Activated effector memory CD4-positive, alpha-beta T cell treated with Interleukin-2 at 50 U/mL for 16 hours (primary cell): ENCODE measurements around the gene SSX2IP.

Experiments
- DNase-seq: peaks from one replicate; pipeline ENCODE4 v3.0.0-alpha.2; 2020

Gene SSX2IP

DNA sequence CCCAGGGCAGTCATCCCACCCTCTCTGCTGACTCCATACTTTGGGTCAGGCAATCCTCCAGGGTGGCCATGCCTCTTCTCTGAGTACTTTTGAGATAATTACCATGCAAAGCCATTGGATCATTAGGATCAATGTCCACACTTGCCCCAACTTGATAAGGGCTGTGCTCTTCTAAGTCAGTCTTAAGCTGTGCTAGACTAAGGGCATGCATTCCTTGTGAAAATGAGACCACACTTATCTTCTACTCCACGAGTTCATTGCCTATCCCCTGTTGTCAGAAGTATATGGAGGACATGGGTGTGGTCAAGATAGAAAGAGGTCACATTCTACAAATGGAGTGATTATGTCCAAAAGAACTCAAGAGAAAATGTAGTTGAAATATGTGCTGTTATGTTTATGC is 18.9 kb upstream of the SSX2IP start:
- no peak for DNase-seq

DNA sequence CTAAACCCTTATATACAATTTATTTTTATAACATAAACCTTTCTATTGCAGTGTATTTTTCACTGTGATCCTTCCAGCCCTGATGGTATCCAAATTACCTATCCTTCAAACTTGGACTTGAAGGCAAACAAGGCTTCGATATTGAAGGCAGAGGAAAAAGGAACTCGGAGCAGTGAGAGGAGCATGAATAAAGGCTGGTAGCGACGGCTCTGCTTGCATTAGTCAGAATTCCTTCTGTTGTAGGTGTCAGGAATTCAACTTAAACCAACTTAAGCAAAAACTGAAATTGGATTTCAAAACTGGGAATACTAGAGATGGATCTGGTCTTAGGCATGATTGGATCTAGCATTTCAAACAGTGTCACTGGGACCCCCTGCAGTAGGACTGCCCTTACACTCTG is 17.8 kb upstream of the SSX2IP start:
- DNase-seq = no peak

DNA sequence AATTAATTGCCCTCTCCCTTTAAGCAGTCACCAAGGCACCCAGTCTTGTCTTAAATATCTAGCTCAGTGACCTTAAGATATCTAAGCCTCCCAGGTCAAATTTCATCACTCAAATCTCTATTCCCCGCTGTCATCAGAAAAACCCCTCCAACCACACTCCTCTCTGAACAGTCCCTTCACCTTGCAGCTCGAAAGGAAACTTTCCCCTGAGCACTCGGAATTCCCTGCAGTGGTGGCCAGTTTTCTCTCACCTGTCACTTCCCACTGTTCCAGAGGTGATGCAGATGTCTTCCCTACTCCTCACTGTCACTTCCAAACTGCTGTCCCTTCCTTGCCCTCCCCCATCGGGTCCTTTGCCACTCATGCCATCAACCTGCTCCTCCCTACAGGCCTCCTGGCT is 15.3 kb upstream of the SSX2IP start:
- DNase-seq = no peak

DNA sequence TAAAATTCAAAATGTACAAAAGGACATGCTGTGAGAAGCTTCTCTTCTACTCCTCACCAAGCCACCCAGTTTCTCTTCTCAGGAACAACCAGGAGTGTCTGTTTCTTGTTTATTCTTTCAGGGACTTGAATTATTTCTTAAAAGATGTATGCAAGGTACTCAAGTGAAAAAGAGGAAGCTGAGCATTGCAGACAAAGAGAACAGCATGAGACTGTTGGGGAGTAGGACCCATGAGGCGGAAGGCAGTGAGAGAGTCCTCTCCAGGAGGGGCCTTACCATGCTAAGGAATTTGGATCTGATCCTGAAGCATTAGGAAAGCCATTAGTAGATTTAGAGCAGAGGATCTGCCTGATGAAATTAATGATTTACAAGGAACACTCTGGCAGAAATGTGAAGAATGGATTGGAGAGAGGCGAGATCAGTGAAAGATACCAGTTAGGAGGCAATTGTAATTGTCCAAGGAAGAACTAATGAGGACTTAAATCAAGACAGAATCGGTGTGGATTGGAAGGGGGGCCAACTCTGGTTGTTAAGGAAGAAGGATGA is 14.7 kb upstream of the SSX2IP start:
- no peak for DNase-seq

DNA sequence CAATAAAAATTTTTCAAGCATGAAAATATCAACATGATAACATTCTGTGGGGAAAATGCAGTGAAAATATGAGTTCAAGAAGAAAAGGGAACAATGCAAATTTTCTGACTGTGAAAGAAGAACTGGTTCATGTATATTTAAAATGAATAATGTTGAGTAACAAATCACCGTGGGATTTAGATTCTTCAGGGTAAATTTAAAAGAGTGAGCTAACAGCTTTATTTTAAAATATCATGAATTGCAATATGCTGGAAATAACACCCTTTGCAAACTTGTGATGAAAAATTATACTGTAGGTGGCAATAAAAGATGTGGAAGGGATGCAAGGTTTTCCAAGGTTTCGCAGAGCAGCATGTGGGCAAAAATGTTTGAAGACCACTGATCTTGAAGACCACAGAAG is 13.2 kb upstream of the SSX2IP start:
- no peak for DNase-seq

DNA sequence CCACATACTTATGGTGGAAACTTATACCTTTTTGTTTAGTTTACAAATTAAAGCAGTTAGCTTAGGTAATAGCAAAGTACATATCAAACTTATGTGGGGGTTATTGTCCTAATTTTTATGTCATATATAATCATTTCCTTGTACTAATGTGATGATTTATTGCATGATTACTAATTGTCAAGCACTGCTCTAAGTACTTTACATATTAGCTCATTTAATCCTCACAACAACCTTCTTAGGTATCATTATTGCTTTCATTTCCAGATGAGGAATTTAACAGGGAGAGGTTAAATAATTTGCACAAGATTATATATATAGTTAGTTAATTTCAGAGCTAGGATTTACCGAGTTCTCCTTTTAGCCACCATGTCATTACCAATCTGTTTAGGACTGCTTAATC is 11.9 kb upstream of the SSX2IP start:
- DNase-seq = no peak

DNA sequence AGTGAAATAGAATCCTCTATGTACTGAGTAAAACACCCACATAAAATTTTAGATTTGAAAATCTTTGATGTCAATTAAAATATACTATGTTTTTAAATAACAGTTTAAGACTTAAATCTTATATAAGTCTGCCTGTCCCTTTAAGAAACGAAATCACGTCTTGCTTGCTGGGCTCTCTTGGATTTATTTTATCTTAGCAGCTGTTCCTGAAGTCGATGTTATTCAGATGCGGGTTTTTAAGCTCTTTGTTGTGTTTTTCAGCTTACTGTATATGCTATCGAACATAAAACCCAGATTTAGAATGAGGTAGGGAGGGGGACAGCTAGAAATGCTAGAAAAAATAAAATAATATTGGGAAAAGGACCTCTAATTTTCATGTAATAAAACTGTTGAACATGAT is 11.1 kb upstream of the SSX2IP start:
- DNase-seq = no peak

DNA sequence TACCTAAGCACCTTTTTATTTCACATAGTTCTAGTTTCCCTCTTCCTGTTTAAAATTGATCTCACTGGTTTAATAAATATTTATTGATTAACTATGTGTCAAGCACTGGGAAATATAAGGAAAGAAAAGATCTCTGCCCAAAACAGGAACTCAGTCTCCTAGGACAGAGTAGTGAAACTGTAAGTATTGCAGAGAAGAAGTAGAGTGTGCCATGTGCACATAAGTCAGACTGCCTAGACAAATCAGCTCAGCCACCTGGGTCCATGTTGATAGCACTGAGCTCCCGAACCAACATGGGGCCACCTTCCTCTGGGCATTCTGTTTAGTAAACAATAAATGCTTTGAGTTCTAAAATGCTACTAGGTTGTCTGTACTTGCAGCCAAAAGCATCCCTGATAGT is 9.8 kb upstream of the SSX2IP start:
- DNase-seq = no peak

DNA sequence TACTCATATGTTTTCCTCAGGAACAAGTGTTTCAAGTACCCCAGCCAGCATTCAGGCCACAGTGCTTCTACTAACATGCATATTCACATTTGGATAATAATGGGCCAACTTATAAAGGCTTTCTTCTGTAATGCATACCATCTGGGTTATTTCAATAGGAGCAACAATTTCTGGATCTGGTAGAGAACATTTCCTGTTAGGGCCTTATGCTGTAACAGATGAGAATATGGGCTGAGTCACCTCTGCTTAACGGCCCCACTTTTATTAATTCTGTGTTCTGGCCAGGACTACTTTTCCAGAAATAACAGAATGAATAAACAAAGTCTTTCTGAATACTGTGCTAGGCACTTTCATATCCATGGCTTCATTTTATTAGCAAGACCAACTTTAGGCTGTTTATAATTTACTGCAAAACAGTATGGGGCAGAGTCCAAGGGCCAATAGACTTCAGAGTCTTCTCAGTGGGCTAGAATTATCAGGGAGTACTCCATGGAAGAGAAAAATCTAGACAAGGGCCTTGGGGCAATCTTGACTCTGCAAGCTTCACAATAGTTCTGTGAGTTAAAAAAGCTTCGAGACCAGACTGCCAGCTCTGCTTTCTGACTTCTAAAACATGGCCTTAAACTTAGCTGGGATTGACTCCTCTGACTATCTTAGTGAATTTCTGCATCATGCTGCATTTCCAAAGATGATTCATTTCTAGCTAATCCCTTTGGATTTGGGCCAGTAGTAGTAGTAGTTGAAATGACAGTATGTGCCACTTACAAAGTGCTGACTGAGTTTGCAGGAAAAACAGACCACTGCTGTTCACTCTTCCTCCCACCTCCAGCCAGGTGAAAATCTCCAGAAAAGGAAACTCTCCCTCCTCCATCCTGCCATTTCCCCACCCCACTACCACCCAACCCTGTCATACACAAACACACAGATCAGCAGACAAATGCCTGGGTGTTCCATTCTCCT is 8.2 kb upstream of the SSX2IP start:
- DNase-seq = no peak

DNA sequence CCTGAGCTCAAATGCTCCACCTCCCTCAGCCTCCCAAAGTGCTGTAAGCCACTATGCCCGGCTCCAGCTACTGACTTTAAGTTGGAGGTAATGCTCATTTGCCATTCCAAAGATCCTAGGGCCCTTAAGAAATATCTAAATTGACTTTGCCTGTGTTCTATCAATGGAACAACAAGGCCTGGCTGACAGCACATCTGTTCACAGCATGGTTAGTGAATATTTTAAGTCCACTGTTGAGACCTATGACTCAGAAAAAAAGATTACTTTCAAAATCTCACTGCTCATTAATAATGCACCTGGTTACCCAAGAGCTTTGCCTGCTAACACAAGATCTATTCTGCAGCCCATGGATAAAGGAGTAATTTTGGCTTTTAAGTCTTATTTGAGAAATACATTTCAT is 3.5 kb upstream of the SSX2IP start:
- no peak for DNase-seq

DNA sequence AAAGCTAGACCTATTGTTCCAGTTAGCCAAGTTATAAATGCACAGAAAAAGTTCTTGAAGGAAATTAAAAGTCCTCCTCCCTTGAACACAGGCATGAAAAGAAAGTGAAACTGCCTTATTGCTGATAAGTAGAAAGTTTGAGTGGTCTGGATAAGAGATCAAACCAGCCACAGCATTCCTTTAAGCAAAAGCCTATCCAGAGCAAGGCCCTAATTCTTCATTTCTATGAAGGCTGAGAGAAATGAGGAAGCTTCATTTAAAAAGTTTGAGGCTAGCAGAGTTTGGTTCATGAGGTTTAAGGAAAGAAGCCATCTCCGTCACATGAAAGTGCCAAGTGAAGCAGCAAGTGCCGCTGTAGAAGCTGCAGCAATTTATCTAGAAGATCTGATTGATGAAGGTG is 2.7 kb upstream of the SSX2IP start:
- DNase-seq = no peak

DNA sequence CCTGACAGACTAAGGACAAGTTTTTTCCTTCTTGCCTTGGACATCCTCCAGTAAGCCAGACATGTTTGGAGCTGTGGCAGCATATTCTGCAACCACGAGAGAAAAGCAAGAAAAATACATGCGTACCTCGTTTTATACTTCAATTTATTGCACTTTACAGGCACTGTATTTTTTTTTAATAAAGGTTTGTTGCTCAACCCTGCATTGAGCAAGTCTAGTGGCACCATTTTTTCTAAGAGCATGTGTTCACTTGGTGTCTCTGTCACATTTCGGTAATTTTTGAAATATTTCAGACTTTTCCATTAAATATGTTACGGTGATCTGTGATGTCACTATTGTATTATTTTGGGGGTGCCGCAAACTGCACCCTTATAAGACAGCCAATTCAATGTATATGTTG is 2.1 kb upstream of the SSX2IP start:
- DNase-seq = no peak

DNA sequence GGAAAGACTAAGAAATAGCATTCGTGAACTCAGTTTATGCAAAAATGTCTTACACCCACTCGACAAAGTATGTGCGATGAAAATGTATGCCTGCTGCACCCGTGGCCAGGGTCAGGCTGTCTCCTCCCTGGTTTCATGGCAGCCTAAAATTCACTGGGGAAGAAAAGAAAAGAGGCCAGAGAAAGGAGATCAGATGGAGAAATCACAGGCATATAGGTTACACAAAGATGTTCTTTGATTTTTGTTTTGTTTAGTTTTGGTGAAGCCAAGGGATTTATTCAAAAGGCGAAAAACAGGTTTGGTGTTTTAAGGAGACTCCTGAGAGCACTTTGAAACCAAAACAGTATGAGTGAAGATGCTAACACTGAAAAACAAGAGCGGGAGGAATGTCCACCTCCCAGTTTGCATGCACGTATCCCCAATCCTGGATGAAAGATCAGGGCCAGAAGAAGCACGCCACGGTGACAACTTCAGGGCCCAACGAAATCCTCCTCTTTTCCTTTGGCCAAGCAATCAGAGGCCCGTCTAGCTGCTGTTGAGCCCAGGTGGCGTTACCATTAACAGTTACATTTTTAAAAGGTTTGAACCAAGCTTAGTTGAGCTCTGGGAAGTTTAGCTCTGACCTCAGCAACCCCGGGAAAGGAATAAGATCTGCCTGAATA is 992 bp upstream of the SSX2IP start:
- DNase-seq = no peak

DNA sequence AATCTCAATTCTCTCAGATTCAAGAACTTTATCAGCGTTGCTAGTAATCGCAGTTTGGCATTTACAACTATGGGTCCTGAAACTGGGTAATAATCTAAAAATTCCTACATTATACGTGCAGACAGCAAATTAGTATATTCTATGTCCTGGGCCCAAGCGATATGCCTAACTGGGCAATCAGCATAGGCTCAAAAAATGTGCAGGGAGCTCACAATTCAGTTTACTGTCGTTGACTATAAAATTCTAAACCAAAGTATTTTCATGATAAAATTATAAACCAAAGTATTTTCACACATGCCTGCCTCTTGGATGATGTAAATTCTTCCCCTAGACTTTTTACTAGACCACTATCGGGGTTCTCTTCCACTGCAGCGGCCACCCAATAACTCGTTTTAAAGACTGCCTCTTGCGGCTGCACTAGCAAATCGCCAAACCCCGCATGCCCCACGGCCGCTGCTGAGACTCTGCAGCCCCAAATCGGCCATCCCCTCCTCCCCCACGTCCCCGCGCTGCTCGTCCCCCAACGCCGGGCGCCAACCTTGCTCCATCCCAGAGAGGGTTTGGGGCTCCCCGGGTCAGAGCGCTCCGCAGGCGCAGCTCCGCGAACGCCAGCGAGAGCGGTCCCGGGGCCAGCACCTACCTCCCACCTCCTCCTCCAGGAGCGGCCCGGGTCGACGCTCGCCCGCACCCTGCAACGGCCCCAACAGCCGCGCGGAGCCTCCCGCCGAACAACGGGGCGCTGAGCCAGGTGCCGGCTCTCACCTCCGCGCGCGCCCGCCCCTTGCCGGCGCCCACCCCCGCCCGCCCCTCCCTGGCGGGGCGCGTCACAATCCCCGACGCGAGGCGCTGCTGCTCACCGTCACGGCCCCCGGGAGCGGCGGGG is 506 bp downstream of the SSX2IP start:
- DNase-seq = no peak

DNA sequence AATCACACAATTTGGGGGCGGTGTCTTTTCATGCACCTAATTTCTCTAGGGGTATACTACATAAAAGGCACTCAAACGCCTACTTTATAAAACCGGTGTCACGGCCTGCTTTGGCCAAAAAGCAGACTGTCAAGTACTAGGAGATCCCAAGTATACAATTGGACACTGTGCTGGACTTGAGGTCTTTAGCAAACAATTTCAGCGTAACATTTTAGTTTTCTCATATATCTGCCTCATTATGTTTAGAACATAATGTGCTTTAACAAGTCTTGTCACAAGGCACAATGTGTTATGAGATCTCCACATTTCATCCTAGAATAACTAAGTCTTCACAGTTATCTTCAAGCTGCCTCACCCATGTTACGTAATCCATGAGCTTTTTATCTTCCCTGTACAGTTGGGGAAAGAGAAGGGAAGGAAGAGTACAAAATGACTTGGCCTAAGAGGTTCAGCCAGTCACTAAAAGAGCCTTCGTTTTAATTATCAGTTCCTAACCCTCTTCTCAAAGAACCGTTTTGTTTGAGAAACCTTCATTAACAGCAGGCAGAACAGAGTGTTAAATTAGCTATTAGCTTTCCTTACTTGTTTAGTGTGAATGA is 1.7 kb downstream of the SSX2IP start:
- no peak for DNase-seq

DNA sequence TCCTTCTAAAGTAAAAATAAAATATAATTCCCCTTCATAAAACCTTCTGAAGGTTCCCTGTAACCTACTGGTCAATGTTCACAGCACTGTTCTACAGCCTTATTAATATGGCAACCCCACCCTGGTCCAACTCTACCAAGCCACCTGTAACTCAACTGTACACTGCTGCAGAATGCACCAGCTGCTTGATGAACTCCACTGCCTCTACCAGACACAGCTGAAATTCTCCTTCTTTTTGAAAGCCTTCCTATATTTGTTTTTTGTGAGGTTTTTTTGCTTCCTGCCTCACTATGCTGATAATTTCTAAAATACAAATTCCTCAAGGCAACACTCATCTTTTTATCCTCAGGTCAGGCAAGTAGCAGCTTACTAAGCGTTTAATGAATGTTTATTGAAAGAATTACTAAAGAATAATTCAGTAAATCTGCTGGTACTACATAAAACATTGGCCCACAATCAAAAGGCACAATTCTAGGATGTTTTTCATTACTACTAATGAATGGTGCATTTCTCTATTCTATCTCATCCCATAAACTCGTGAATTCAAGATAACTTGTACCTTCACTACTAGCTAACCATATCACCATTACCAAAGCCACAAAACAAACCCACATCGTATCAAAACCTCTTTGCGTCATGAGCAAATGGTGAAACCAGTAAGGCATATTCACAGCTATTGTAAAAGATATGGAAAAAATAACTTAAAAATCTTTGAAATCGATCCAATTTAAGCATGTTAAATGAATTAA is 2.4 kb downstream of the SSX2IP start:
- no peak for DNase-seq

DNA sequence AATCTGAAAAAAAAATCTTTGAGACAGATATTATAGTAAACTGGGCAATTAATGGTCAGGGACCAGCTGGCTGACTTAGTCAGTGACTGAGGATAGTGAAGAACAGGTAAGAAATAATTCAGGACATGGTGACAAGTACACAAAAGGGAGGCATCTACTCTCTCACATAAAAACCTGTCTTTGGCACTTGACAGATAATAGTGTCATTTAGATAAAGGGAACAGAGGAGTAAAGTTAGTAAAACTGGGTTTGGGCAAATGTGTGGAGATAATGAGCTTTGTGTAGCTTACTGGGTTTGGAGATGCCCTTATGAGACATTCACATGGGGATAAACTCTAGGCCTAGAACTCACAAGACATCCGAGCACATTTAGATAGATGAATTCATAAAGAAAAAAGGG is 4.0 kb downstream of the SSX2IP start:
- DNase-seq = no peak

DNA sequence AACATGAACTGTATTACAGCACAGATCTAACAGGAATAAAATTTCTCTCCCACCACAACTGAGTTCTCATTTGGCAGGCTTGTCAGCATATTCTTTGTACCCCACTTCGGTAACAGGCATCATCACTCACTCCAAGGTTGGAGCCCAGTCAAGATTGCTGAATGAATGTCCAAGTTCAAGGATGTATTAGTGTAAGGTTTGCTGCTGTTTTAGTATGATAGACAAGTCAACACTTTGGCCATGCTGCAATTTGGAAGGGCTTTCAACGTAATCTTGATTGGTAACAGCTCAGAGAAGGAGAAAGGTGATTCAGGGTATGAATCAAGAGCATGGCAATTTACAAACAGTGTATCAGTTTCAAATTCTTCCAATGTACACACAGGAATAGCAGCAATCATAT is 6.8 kb downstream of the SSX2IP start:
- DNase-seq = no peak

DNA sequence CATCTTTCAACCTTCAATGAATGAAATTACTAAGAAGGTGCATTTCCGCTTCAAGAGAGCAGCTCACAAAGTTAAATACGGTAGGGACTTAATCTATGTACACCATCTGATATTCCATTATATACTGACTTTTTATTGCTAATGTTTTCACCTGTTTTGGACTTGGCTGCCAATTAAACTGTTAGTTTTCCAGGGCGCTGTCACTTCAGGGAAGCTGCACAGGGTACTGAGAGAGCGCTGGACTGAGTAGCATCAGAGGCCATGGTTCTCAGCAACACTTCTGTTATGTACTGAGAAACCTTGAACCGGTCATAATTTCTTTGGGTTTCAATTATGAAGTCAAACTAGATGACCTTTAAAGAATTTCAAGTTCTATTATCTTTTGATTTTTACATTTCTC is 8.2 kb downstream of the SSX2IP start:
- no peak for DNase-seq

DNA sequence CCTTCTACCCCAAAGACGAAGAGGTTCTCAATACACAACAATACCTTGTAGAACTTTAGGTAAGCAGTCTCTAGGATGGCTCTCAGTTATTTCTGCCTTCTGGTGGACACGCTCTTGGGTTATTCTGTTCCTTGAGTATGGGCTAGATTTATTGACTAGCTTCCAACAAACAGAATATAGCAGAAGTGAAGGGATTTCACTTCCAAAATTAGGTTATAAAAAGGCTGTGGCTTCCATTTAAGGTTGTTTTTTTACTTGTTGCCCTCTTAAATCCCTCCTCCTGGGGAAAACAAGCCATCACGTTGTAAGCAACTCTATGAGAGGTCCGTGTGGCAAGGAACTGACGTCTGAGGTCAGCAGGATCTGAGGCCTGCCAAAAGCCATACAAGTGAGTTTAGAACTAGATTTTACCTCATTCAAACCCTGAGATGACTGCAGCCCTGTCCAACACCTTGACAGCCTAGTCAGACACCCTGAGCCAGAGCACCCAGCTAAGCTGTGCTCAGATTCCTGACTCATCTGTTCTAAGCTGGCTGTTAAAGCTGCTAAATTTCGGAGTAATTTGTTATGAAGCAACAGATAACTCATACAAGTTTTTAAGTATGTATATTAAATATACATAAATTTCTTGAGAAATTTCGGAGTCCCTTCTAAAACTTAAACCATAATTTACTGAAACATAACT is 12.7 kb downstream of the SSX2IP start:
- DNase-seq = no peak

DNA sequence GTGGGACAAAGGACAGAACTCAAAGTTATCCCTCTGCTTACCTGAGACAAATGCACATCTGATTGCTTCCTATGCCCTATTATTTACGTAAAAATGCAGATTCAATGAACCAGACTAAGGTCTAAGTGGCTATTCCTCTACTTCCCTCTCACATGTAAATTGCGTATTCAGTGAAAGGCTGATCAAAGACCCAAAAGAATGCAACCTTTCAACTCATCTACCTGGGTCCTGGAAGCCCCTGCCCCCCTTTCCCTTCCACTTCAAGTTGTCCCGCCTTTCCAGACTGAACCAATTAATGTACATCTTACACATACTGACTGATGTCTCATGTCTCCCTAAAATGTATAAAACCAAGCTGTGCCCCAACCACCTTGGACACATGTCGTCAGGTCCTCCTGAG is 14.6 kb downstream of the SSX2IP start:
- no peak for DNase-seq
